HFFc6 (cell line): ENCODE results near the gene SFXN2. TPM values are rescaled to one million over a fixed set of nuclear protein-coding genes. Genes with fewer than 3 reads are reported as not detected.

ENCODE experiments used
- DNase-seq: peaks from one replicate; pipeline ENCODE4 v3.0.0-alpha.2; 2018
- H3K27ac Mint-ChIP-seq: 2 replicates; pipeline ENCODE4 v1.8.0; 2020; ENCODE audit warnings: mild to moderate bottlenecking, mixed read lengths
- H3K27me3 Mint-ChIP-seq: 2 replicates; pipeline ENCODE4 v1.8.0; 2021; ENCODE audit warnings: mild to moderate bottlenecking, moderate library complexity, mixed read lengths; ENCODE audit not compliant: insufficient read depth
- H3K36me3 Mint-ChIP-seq: 2 replicates; pipeline ENCODE4 v1.8.0; 2021; ENCODE audit warnings: low read depth, mixed read lengths
- H3K4me1 Mint-ChIP-seq: 2 replicates; pipeline ENCODE4 v1.8.0; 2020; ENCODE audit warnings: low read depth, mixed read lengths
- H3K4me3 Mint-ChIP-seq: 2 replicates; pipeline ENCODE4 v1.8.0; 2020; ENCODE audit warnings: mild to moderate bottlenecking, moderate library complexity, mixed read lengths
- H3K9me3 Mint-ChIP-seq: 2 replicates; pipeline ENCODE4 v1.8.0; 2020; ENCODE audit warnings: mild to moderate bottlenecking, mixed read lengths
- CTCF ChIP-seq: fragments of 200-600 bp; sonication (generic); IDR thresholded peaks from 2 replicates; pipeline ENCODE4 v1.5.0; 2021; ENCODE audit warnings: antibody characterized with exemption, mild to moderate bottlenecking
- total RNA-seq, 6 experiments: library from RNA; stranded (reverse); fragmentation: NEBNext Ultra II Directional; extraction: Animal tissue kit (Norgen Biotek cat#: 25700); gene quantifications; 2 replicates in 1 of 6; 3 replicates in 5 of 6; pipeline ENCODE4 v1.2.3, GENCODE V29; 2021

Gene SFXN2
- total RNA-seq, 6 experiments from 2014 or later: 2.2 to 4.4 (median 3.5) TPM

GRCh38 chr10:102779680-102780526, 65.5 kb downstream of the SFXN2 start:
- Mint-ChIP-seq H3K27me3 (peaks cover 2% of the 10 kb centered on the region; the same call in 1 of the 2 replicates), H3K27ac (peak overlapping the region; percentile 26; the same call in 1 of the 2 replicates), H3K36me3 (peaks cover 6% of the 10 kb centered on the region; the same call in 1 of the 2 replicates), H3K4me1 (peaks cover 86% of the 10 kb centered on the region), H3K4me3 (no peak overlapping the region), H3K9me3 (no peaks in the 10 kb centered on the region)
- peak; percentile 47 for TF ChIP-seq CTCF
- DNase-seq: peak; percentile 49

- DNase-seq: no peak
- H3K27ac Mint-ChIP-seq: 0 out of 2 replicates have a peak overlapping the region, but pooled peaks have one; percentile 26
- H3K27me3 Mint-ChIP-seq: peaks cover 2% of the 10 kb centered on the region; the same call in 1 of the 2 replicates
- H3K36me3 Mint-ChIP-seq: peaks cover 6% of the 10 kb centered on the region; the same call in 1 of the 2 replicates
- no peaks in the 10 kb centered on the region for H3K9me3 Mint-ChIP-seq
- H3K4me1 Mint-ChIP-seq: peaks cover 81% of the 10 kb centered on the region
- H3K4me3 Mint-ChIP-seq: 0 out of 2 replicates have a peak overlapping the region, but pooled peaks have one; percentile 24
- no peak for TF ChIP-seq CTCF
These were observed 66.0 kb downstream of the SFXN2 start for GRCh38 chr10:102780527-102780808.

- no peak overlapping the region; the same call in 1 of the 2 replicates for H3K27ac Mint-ChIP-seq
- H3K4me1 Mint-ChIP-seq: peaks cover 76% of the 10 kb centered on the region
- H3K9me3 Mint-ChIP-seq: no peaks in the 10 kb centered on the region
- TF ChIP-seq CTCF: no peak
- H3K36me3 Mint-ChIP-seq: peaks cover 6% of the 10 kb centered on the region; the same call in 1 of the 2 replicates
- peaks cover 2% of the 10 kb centered on the region for H3K27me3 Mint-ChIP-seq
- no peak for DNase-seq
- H3K4me3 Mint-ChIP-seq: no peak overlapping the region
These were observed 66.9 kb downstream of the SFXN2 start for GRCh38 chr10:102781090-102781920.

- peaks cover 69% of the 10 kb centered on the region for H3K4me1 Mint-ChIP-seq
These were observed 67.6 kb downstream of the SFXN2 start for GRCh38 chr10:102781921-102782557.

More at GRCh38 chr10:102781921-102782557, 67.6 kb downstream of the SFXN2 start:
- no peaks in the 10 kb centered on the region for H3K9me3 Mint-ChIP-seq
- DNase-seq: no peak
- H3K4me3 Mint-ChIP-seq: peak overlapping the region; percentile 49; the same call in 1 of the 2 replicates
- peaks cover 6% of the 10 kb centered on the region; the same call in 1 of the 2 replicates for H3K36me3 Mint-ChIP-seq
- peaks cover 2% of the 10 kb centered on the region for H3K27me3 Mint-ChIP-seq
- peak overlapping the region; percentile 28; the same call in 1 of the 2 replicates for H3K27ac Mint-ChIP-seq
- no peak for TF ChIP-seq CTCF
